HepG2 (cell line): ENCODE measurements around the gene LTB4R. TPM values are rescaled to one million over a fixed set of nuclear protein-coding genes. Genes with fewer than 3 reads are reported as not detected.

Source experiments
- ATAC-seq: fragments of 200-7000 bp; cut with Tn5 transposase; 3 replicates; pipeline ENCODE4 v1.9.1; 2020; ENCODE audit warnings: mild to moderate bottlenecking, moderate library complexity
- BruUV-seq: library from RNA; stranded (reverse); fragments of 400-500 nt; replicated peaks from 2 replicates; lab custom pipeline; 2021; lab: Mats Ljungman, UMichigan
- CTCF ChIA-PET: fragments of 300-600 bp; formaldehyde crosslinking; extraction: SDS; loops from one replicate; lab custom pipeline; 2021; ENCODE audit warnings: low total read pairs, inconsistent platforms, low intra/inter-chr PET ratio; lab: Yijun Ruan, JAX
- POLR2A ChIA-PET: fragments of 350-600 bp; sonication (Branson Sonifier 250); formaldehyde crosslinking; loops from one replicate; lab custom pipeline; 2020; ENCODE audit warnings: antibody characterized with exemption, inconsistent platforms; lab: Yijun Ruan, JAX
- DNase-seq: peaks from one replicate; pipeline ENCODE4 v3.0.0-alpha.2; 2015; ENCODE audit warnings: low spot score
- FAIRE-seq: peaks from 3 replicates; lab custom pipeline; 2011; peaks lifted over from hg19 to GRCh38; lab: Jason Lieb, UNC
- H2AFZ ChIP-seq: one replicate; pipeline ENCODE4 v1.6.1; 2011; ENCODE audit warnings: low read length, inconsistent platforms
- H3K27ac ChIP-seq: fragments of 300-600 bp; 3 replicates; pipeline ENCODE4 v1.8.0; 2011; ENCODE audit warnings: mixed run types, mild to moderate bottlenecking, mixed read lengths, low read length, inconsistent platforms; ENCODE audit not compliant: insufficient read depth; ENCODE audit errors: extremely low read length
- H3K27me3 ChIP-seq, 2 experiments: fragments of 200-600 bp in 1 of 2; 2 replicates in 1 of 2; 3 replicates in 1 of 2; pipeline versions ENCODE4 v1.6.0 to v1.8.0; 2011; ENCODE audit warnings: low read length in 2 of 2, mild to moderate bottlenecking in 2 of 2, moderate library complexity in 2 of 2, inconsistent platforms in 1 of 2; ENCODE audit not compliant: insufficient read depth in 2 of 2, control insufficient read depth in 1 of 2
- H3K36me3 ChIP-seq, 2 experiments: fragments of 200-600 bp in 1 of 2; replicated peaks in 1 of 2; 2 replicates in 1 of 2; 3 replicates in 1 of 2; pipeline versions ENCODE4 v1.5.1 to v1.8.0; 2011; ENCODE audit warnings: low read length in 2 of 2, inconsistent platforms in 1 of 2; ENCODE audit not compliant: insufficient read depth in 2 of 2, control insufficient read depth in 1 of 2
- H3K4me1 ChIP-seq: 2 replicates; pipeline ENCODE4 v1.5.1; 2012; ENCODE audit warnings: low read length, inconsistent platforms; ENCODE audit not compliant: insufficient read depth
- H3K4me2 ChIP-seq: 2 replicates; pipeline ENCODE4 v1.6.0; 2011; ENCODE audit warnings: low read depth, low read length, inconsistent platforms
- H3K4me3 ChIP-seq, 3 experiments: fragments of 200-600 bp in 1 of 3; sonication (generic), shearing (Covaris generic) in 1 of 3; replicated peaks in 1 of 3; 2 replicates each; pipeline ENCODE4 v1.5.1; 2011 to 2016; ENCODE audit warnings: low read length in 3 of 3, inconsistent platforms in 2 of 3, low read depth in 2 of 3, mild to moderate bottlenecking in 2 of 3, control low read depth in 1 of 3, mixed read lengths in 1 of 3; ENCODE audit not compliant: insufficient read depth in 1 of 3
- H3K79me2 ChIP-seq: one replicate; pipeline ENCODE4 v1.6.1; 2011; ENCODE audit warnings: low read length, inconsistent platforms; ENCODE audit not compliant: insufficient read depth
- H3K9ac ChIP-seq: 2 replicates; pipeline ENCODE4 v1.6.0; 2011; ENCODE audit warnings: mild to moderate bottlenecking, low read depth, low read length, inconsistent platforms; ENCODE audit not compliant: insufficient read depth
- H3K9me3 ChIP-seq: 2 replicates; pipeline ENCODE4 v1.5.1; 2012; ENCODE audit warnings: mild to moderate bottlenecking, low read length
- H4K20me1 ChIP-seq: 2 replicates; pipeline ENCODE4 v1.6.0; 2011; ENCODE audit warnings: inconsistent platforms, mild to moderate bottlenecking, low read length, moderate library complexity; ENCODE audit not compliant: insufficient read depth
- HNRNPK ChIP-seq: fragments of 200-400 bp; formaldehyde crosslinking; IDR thresholded peaks from 2 replicates; pipeline ENCODE4 v1.6.1; 2018; ENCODE audit warnings: low read length, low read depth, moderate library complexity, mild to moderate bottlenecking; ENCODE audit not compliant: poor library complexity, severe bottlenecking
- IRX3 ChIP-seq: sonication (generic); formaldehyde crosslinking; IDR thresholded peaks from 2 replicates; pipeline ENCODE4 v1.8.1; 2023; ENCODE audit warnings: mild to moderate bottlenecking, low read depth, missing genetic modification reagents, borderline replicate concordance
- KDM3A ChIP-seq: IDR thresholded peaks from 2 replicates; pipeline ENCODE4 v1.6.1; 2018; ENCODE audit warnings: low read depth, missing compliant biosample characterization
- MATR3 ChIP-seq: sonication (generic); formaldehyde crosslinking; IDR thresholded peaks from 2 replicates; pipeline ENCODE4 v1.4.0; 2020; ENCODE audit warnings: missing genetic modification reagents
- NFKB2 ChIP-seq: sonication (generic); formaldehyde crosslinking; IDR thresholded peaks from 2 replicates; pipeline ENCODE4 v1.4.0; 2020; ENCODE audit warnings: missing genetic modification reagents, borderline replicate concordance
- TRIM24 ChIP-seq: sonication (generic); formaldehyde crosslinking; IDR thresholded peaks from 2 replicates; pipeline ENCODE4 v1.8.0; 2022; ENCODE audit warnings: mild to moderate bottlenecking, missing genetic modification reagents
- WGBS: methylation state at CpG from one replicate; pipeline ENCODE4 v1.1.6; 2017; ENCODE audit warnings: low lambda C conversion rate; 5-methylcytosine and 5-hydroxymethylcytosine counted together
- in situ Hi-C: cut with HindIII; loops from 2 replicates; pipeline ENCODE4 v1.10.0; 2017; ENCODE audit warnings: low pct_unique_long_range_greater_than_20kb; ENCODE audit not compliant: extremely low pct_ligation_motif_present
- intact Hi-C: fragments of 100-400 bp; cut with micrococcal nuclease; formaldehyde crosslinking; loops from one replicate; pipeline ENCODE4 v1.10.0; 2022; ENCODE audit not compliant: unreplicated experiment
- polyA plus RNA-seq, 8 experiments: library from polyadenylated mRNA; depleted of rRNA in 3 of 8; stranded (reverse) in 7 of 8; unstranded in 1 of 8; fragments of >200 nt; fragmentation: Illumina TruSeq in 4 of 8; extraction: Trizol in 4 of 8; gene quantifications; 2 replicates each; pipeline versions ENCODE4 v1.2.1 to v1.2.3, GENCODE V29; 2011 to 2016; ENCODE audit warnings: low read depth in 4 of 8, missing spikeins in 1 of 8, mixed read lengths in 1 of 8; ENCODE audit not compliant: insufficient read depth in 1 of 8
- total RNA-seq, 5 experiments: library from RNA; depleted of rRNA; stranded (reverse); fragments of >200 nt; fragmentation: Illumina TruSeq; extraction: Trizol; gene quantifications; 2 replicates each; pipeline ENCODE4 v1.2.3, GENCODE V29; 2016; ENCODE audit warnings: low read depth in 1 of 5
- TF ChIP-seq, protein P1 (sequence below): sonication (generic); formaldehyde crosslinking; IDR thresholded peaks from 2 replicates; pipeline ENCODE4 v1.8.0; 2022; ENCODE audit warnings: missing genetic modification reagents, mild to moderate bottlenecking, borderline replicate concordance
- TF ChIP-seq, protein P2 (sequence below): sonication (generic); formaldehyde crosslinking; IDR thresholded peaks from 2 replicates; pipeline ENCODE4 v1.8.0; 2022; ENCODE audit warnings: mild to moderate bottlenecking, missing genetic modification reagents, borderline replicate concordance
- TF ChIP-seq, protein P3 (sequence below): sonication (generic); formaldehyde crosslinking; IDR thresholded peaks from 2 replicates; pipeline ENCODE4 v1.5.0; 2020; ENCODE audit warnings: missing genetic modification reagents, mild to moderate bottlenecking, borderline replicate concordance
- TF ChIP-seq, protein P4 (sequence below): sonication (generic); formaldehyde crosslinking; IDR thresholded peaks from 2 replicates; pipeline ENCODE4 v1.4.0; 2020; ENCODE audit warnings: missing genetic modification reagents, low read depth, mild to moderate bottlenecking, borderline replicate concordance

The LTB4R gene
- total and polyA plus RNA-seq, 2 of the 13 experiments (the other 11 are each of a cell fraction or from before 2014, with no cell fraction given) = 3.2 to 8.2 TPM

DNA sequence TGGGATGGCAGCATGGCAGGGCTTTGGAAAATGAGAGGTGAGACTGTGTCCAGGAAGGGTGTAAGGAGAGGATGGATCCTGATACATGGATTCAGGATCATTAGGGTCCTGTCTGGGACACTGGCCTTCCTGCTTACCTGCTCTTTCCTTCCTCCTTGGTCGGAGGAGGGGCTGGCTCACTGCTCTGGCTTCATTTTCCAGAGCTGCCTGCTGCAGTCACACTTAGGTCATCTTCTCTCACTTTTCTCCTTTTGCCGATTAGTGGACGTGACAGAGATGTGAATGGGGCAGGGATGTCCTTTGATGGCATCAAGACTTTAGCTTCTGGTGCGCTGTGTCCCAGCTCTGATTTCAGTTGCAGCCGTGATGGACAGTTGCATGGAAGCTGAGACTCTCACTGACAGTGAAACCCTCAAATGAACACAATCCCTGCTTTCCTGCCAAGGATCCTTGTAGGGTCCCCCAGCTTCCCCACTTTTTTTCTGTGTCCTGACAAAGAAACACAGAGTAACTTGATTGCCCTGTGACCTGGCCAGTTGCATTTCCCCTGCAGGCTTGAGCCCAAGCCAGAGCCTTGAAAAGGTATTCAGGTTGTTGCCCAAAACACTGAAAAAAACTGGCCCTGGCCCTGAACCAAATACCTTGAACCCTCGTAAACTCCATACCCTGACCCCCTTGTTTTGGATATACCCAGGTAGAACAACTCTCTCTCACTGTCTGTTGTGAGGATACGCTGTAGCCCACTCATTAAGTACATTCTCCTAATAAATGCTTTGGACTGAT lies 2.8 kb upstream of the LTB4R start:
- H3K4me1 ChIP-seq = peaks cover 48% of the 10 kb centered on the region
- TF ChIP-seq NFKB2 = 0 out of 2 replicates have a peak, but pooled peaks have one; percentile 36
- TF ChIP-seq HNRNPK = peak; percentile 14
- 0 out of 2 replicates have a peak, but pooled peaks have one; percentile 57 for TF ChIP-seq TRIM24 (CRISPR knock-in tag)
- TF ChIP-seq, protein P1, sequence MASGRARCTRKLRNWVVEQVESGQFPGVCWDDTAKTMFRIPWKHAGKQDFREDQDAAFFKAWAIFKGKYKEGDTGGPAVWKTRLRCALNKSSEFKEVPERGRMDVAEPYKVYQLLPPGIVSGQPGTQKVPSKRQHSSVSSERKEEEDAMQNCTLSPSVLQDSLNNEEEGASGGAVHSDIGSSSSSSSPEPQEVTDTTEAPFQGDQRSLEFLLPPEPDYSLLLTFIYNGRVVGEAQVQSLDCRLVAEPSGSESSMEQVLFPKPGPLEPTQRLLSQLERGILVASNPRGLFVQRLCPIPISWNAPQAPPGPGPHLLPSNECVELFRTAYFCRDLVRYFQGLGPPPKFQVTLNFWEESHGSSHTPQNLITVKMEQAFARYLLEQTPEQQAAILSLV (CRISPR knock-in tag) = no peak; the same call in 1 of the 2 replicates
- TF ChIP-seq, protein P2, sequence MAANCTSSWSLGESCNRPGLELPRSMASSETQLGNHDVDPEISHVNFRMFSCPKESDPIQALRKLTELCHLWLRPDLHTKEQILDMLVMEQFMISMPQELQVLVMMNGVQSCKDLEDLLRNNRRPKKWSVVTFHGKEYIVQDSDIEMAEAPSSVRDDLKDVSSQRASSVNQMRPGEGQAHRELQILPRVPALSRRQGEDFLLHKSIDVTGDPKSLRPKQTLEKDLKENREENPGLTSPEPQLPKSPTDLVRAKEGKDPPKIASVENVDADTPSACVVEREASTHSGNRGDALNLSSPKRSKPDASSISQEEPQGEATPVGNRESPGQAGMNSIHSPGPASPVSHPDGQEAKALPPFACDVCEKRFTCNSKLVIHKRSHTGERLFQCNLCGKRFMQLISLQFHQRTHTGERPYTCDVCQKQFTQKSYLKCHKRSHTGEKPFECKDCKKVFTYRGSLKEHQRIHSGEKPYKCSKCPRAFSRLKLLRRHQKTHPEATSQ (CRISPR knock-in tag) = peak; percentile 89; the same call in 1 of the 2 replicates
- peak; percentile 26; the same call in 1 of the 2 replicates for TF ChIP-seq IRX3 (CRISPR knock-in tag)
- no peak for TF ChIP-seq MATR3
- no peak for TF ChIP-seq KDM3A
- TF ChIP-seq, protein P3, sequence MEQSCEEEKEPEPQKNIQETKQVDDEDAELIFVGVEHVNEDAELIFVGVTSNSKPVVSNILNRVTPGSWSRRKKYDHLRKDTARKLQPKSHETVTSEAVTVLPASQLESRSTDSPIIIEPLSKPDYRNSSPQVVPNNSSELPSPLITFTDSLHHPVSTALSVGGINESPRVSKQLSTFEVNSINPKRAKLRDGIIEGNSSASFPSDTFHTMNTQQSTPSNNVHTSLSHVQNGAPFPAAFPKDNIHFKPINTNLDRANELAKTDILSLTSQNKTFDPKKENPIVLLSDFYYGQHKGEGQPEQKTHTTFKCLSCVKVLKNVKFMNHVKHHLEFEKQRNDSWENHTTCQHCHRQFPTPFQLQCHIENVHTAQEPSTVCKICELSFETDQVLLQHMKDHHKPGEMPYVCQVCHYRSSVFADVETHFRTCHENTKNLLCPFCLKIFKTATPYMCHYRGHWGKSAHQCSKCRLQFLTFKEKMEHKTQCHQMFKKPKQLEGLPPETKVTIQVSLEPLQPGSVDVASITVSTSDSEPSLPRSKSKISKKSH = 0 out of 2 replicates have a peak, but pooled peaks have one; percentile 76
- TF ChIP-seq, protein P4, sequence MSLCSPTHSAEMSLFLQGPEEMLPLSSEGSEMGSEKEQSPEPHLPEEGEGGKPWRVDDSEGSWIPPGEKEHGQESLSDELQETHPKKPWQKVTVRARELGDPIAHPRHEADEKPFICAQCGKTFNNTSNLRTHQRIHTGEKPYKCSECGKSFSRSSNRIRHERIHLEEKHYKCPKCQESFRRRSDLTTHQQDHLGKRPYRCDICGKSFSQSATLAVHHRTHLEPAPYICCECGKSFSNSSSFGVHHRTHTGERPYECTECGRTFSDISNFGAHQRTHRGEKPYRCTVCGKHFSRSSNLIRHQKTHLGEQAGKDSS (CRISPR knock-in tag) = no peak

More for the DNA sequence above, 2.8 kb upstream of the LTB4R start:
- peak overlapping the region; percentile 90 for H3K27ac ChIP-seq
- H4K20me1 ChIP-seq = no peaks in the 10 kb centered on the region
- ChIA-PET CTCF (interaction anchor here (1.2 to 3.4 kb wide), 5 partner anchors 8 to 123 kb away, joined by 3 to 45 read pairs (median 7); partner anchors contain the start of genes DHRS1, MDP1, NOP9 and TINF2), POLR2A (interaction anchor here (0.6 to 24.7 kb wide), 47 partner anchors 8 to 1002 kb away, joined by 3 to 850 read pairs (median 7); partner anchors contain the start of genes BCL2L2, CBLN3, CHMP4A and DCAF11)
- peaks cover 9% of the 10 kb centered on the region for H3K79me2 ChIP-seq
- no peaks in the 10 kb centered on the region for H3K9me3 ChIP-seq
- ATAC-seq = no peak; the same call in 1 of the 3 replicates
- H3K4me3 ChIP-seq = peak overlapping the region in 2 of 3 experiments; percentile 44 to 73; a peak in 3 of 6 replicates
- H3K36me3 ChIP-seq = peaks cover 31 to 35% of the 10 kb centered on the region in 2 experiments
- no peak for DNase-seq
- no peaks in the 10 kb centered on the region; a peak in 1 of 5 replicates for H3K27me3 ChIP-seq
- 86% methylated on average over 7 of the region's 7 CpGs for WGBS
- peak overlapping the region; percentile 92 for H3K4me2 ChIP-seq
- H3K9ac ChIP-seq = peak overlapping the region; percentile 86
- in situ Hi-C loops (no loop called here), intact Hi-C loops (loop anchor here (2.0 kb wide), 1 partner anchor 66 kb away; the partner anchor contains the start of gene TINF2)
- BruUV-seq = no TSS peak
- no peak overlapping the region for H2AFZ ChIP-seq
- no peak for FAIRE-seq
